Activated T-helper 1 cell treated with anti-CD3 and anti-CD28 coated beads, Interleukin-12 subunit alpha, Interleukin-12 subunit beta, Interleukin-2, Interleukin-4 antibody, amounts not matched to agents 30 ng/mL and 10 ng/mL and 1 ng/mL, durations not matched to agents 14 hours and 24 hours and 36 hours (primary cell): ENCODE data around the gene PGBD5. TPM values are rescaled to one million over a fixed set of nuclear protein-coding genes. Genes with fewer than 3 reads are reported as not detected.

ENCODE experiments used
- DNase-seq: peaks from one replicate; pipeline ENCODE4 v3.0.0; 2021; ENCODE audit warnings: low spot score
- H3K27ac Mint-ChIP-seq: one replicate; pipeline ENCODE4 v1.8.0; 2021; ENCODE audit warnings: mild to moderate bottlenecking, mixed read lengths
- H3K27me3 Mint-ChIP-seq: one replicate; pipeline ENCODE4 v1.8.0; 2022; ENCODE audit warnings: mild to moderate bottlenecking, moderate library complexity, mixed read lengths; ENCODE audit not compliant: insufficient read depth
- H3K36me3 Mint-ChIP-seq: one replicate; pipeline ENCODE4 v1.8.0; 2021; ENCODE audit warnings: low read depth, mixed read lengths
- H3K4me1 Mint-ChIP-seq: one replicate; pipeline ENCODE4 v1.8.0; 2021; ENCODE audit warnings: low read depth, mixed read lengths
- H3K4me3 Mint-ChIP-seq: one replicate; pipeline ENCODE4 v1.8.0; 2021; ENCODE audit warnings: mild to moderate bottlenecking, moderate library complexity, mixed read lengths
- H3K9me3 Mint-ChIP-seq: one replicate; pipeline ENCODE4 v1.8.0; 2021; ENCODE audit warnings: mixed read lengths
- intact Hi-C: fragments of 100-400 bp; cut with micrococcal nuclease; formaldehyde crosslinking; loops from one replicate; pipeline ENCODE4 v1.15.1; 2024
- total RNA-seq: library from RNA; stranded (reverse); gene quantifications from 2 replicates; pipeline ENCODE4 v1.2.3, GENCODE V29; 2022

PGBD5 gene
- total RNA-seq, 1 donor from 2014 or later = not detected

- DNase-seq = no peak
- H3K27ac Mint-ChIP-seq = no peak overlapping the region
- no peaks in the 10 kb centered on the region for H3K9me3 Mint-ChIP-seq
- peaks cover 9% of the 10 kb centered on the region for H3K27me3 Mint-ChIP-seq
- intact Hi-C loops = loop anchor here (10.0 kb wide), 1 partner anchor 463 kb away; no protein-coding TSS in a partner anchor
- no peaks in the 10 kb centered on the region for H3K36me3 Mint-ChIP-seq
- no peak overlapping the region for H3K4me3 Mint-ChIP-seq
- no peaks in the 10 kb centered on the region for H3K4me1 Mint-ChIP-seq
These were observed 108.0 kb downstream of the PGBD5 start for GRCh38 chr1:230317823-230318819.

- peaks cover 9% of the 10 kb centered on the region for H3K27me3 Mint-ChIP-seq
- no peaks in the 10 kb centered on the region for H3K36me3 Mint-ChIP-seq
- no peak overlapping the region for H3K27ac Mint-ChIP-seq
- no peaks in the 10 kb centered on the region for H3K4me1 Mint-ChIP-seq
- H3K4me3 Mint-ChIP-seq = no peak overlapping the region
- H3K9me3 Mint-ChIP-seq = no peaks in the 10 kb centered on the region
- intact Hi-C loops = loop anchor here (10.0 kb wide), 1 partner anchor 462 kb away; no protein-coding TSS in a partner anchor
- DNase-seq = no peak
These were observed 109.0 kb downstream of the PGBD5 start for GRCh38 chr1:230316864-230317745.

- Mint-ChIP-seq H3K36me3 (no peaks in the 10 kb centered on the region), H3K27ac (no peak overlapping the region), H3K9me3 (no peaks in the 10 kb centered on the region), H3K4me3 (no peak overlapping the region), H3K27me3 (peaks cover 14% of the 10 kb centered on the region), H3K4me1 (no peaks in the 10 kb centered on the region)
- intact Hi-C loops = loop anchor here (10.0 kb wide), 1 partner anchor 460 kb away; no protein-coding TSS in a partner anchor
- DNase-seq = no peak
These were observed 111.0 kb downstream of the PGBD5 start for GRCh38 chr1:230315099-230315498.

GRCh38 chr1:230314142-230314470 lies 112.0 kb downstream of the PGBD5 start:
- Mint-ChIP-seq H3K4me1 (no peaks in the 10 kb centered on the region), H3K4me3 (no peak overlapping the region), H3K9me3 (no peaks in the 10 kb centered on the region), H3K27ac (no peak overlapping the region), H3K36me3 (no peaks in the 10 kb centered on the region), H3K27me3 (peaks cover 14% of the 10 kb centered on the region)
- intact Hi-C loops = loop anchor here (5.0 to 10.0 kb wide), 3 partner anchors 147 to 812 kb away; no protein-coding TSS in a partner anchor
- no peak for DNase-seq

- Mint-ChIP-seq H3K4me3 (no peak overlapping the region), H3K4me1 (no peaks in the 10 kb centered on the region), H3K27ac (no peak overlapping the region), H3K9me3 (no peaks in the 10 kb centered on the region), H3K27me3 (peaks cover 14% of the 10 kb centered on the region), H3K36me3 (no peaks in the 10 kb centered on the region)
- no peak for DNase-seq
- intact Hi-C loops = loop anchor here (5.0 to 10.0 kb wide), 3 partner anchors 146 to 811 kb away; no protein-coding TSS in a partner anchor
These were observed 112.5 kb downstream of the PGBD5 start for GRCh38 chr1:230313453-230314141.

GRCh38 chr1:230312676-230313075 lies 113.5 kb downstream of the PGBD5 start:
- DNase-seq = no peak
- Mint-ChIP-seq H3K27me3 (peaks cover 14% of the 10 kb centered on the region), H3K27ac (no peak overlapping the region), H3K4me3 (no peak overlapping the region), H3K9me3 (no peaks in the 10 kb centered on the region), H3K4me1 (no peaks in the 10 kb centered on the region), H3K36me3 (no peaks in the 10 kb centered on the region)
- intact Hi-C loops = loop anchor here (5.0 to 10.0 kb wide), 3 partner anchors 145 to 810 kb away; no protein-coding TSS in a partner anchor

GRCh38 chr1:230310381-230311163 lies 115.6 kb downstream of the PGBD5 start:
- Mint-ChIP-seq H3K4me1 (peaks cover 4% of the 10 kb centered on the region), H3K4me3 (no peak overlapping the region), H3K27me3 (peaks cover 14% of the 10 kb centered on the region), H3K36me3 (no peaks in the 10 kb centered on the region), H3K9me3 (no peaks in the 10 kb centered on the region), H3K27ac (no peak overlapping the region)
- intact Hi-C loops = loop anchor here (1.0 to 10.0 kb wide), 8 partner anchors 102 to 1052 kb away; partner anchors contain the start of gene GALNT2
- peak; percentile 43 for DNase-seq

GRCh38 chr1:230309646-230310177 lies 116.4 kb downstream of the PGBD5 start:
- H3K27me3 Mint-ChIP-seq = peaks cover 12% of the 10 kb centered on the region
- no peak for DNase-seq
- no peak overlapping the region for H3K27ac Mint-ChIP-seq
- H3K4me1 Mint-ChIP-seq = peaks cover 4% of the 10 kb centered on the region
- H3K4me3 Mint-ChIP-seq = no peak overlapping the region
- H3K36me3 Mint-ChIP-seq = no peaks in the 10 kb centered on the region
- intact Hi-C loops = loop anchor here (1.0 to 10.0 kb wide), 8 partner anchors 101 to 1051 kb away; partner anchors contain the start of gene GALNT2
- no peaks in the 10 kb centered on the region for H3K9me3 Mint-ChIP-seq

- Mint-ChIP-seq H3K4me3 (no peak overlapping the region), H3K4me1 (peaks cover 7% of the 10 kb centered on the region), H3K27ac (no peak overlapping the region), H3K27me3 (peaks cover 8% of the 10 kb centered on the region), H3K9me3 (no peaks in the 10 kb centered on the region), H3K36me3 (no peaks in the 10 kb centered on the region)
- DNase-seq = no peak
- intact Hi-C loops = no loop called here
These were observed 117.3 kb downstream of the PGBD5 start for GRCh38 chr1:230308821-230309220.

- peaks cover 12% of the 10 kb centered on the region for H3K4me1 Mint-ChIP-seq
- intact Hi-C loops = no loop called here
- no peaks in the 10 kb centered on the region for H3K9me3 Mint-ChIP-seq
- DNase-seq = no peak
- H3K27me3 Mint-ChIP-seq = peaks cover 9% of the 10 kb centered on the region
- no peak overlapping the region for H3K4me3 Mint-ChIP-seq
- H3K36me3 Mint-ChIP-seq = no peaks in the 10 kb centered on the region
- no peak overlapping the region for H3K27ac Mint-ChIP-seq
These were observed 118.1 kb downstream of the PGBD5 start for GRCh38 chr1:230308039-230308438.

GRCh38 chr1:230307213-230307612 lies 118.9 kb downstream of the PGBD5 start:
- Mint-ChIP-seq H3K4me3 (no peak overlapping the region), H3K9me3 (no peaks in the 10 kb centered on the region), H3K27ac (no peak overlapping the region), H3K27me3 (peaks cover 8% of the 10 kb centered on the region), H3K36me3 (no peaks in the 10 kb centered on the region), H3K4me1 (peaks cover 12% of the 10 kb centered on the region)
- no peak for DNase-seq
- intact Hi-C loops = no loop called here
